HepG2 (cell line): ENCODE results near the gene ABCC3. TPM values are rescaled to one million over a fixed set of nuclear protein-coding genes. Genes with fewer than 3 reads are reported as not detected.

Source experiments
- AKNA ChIP-seq: sonication (generic); formaldehyde crosslinking; IDR thresholded peaks from 2 replicates; pipeline ENCODE4 v1.4.0; 2020; ENCODE audit warnings: missing genetic modification reagents, borderline replicate concordance
- CBX5 ChIP-seq: sonication (generic); formaldehyde crosslinking; IDR thresholded peaks from 2 replicates; pipeline ENCODE4 v1.4.0; 2020; ENCODE audit warnings: missing genetic modification reagents, borderline replicate concordance
- CHD4 ChIP-seq: fragments of 200-600 bp; sonication (generic); IDR thresholded peaks from 2 replicates; pipeline ENCODE4 v1.7.0; 2017; ENCODE audit warnings: mild to moderate bottlenecking, low read length, borderline replicate concordance
- FOXA3 ChIP-seq: IDR thresholded peaks from 2 replicates; pipeline ENCODE4 v1.6.1; 2016; ENCODE audit warnings: missing genetic modification reagents, missing compliant biosample characterization
- HDAC2 ChIP-seq: sonication (generic); formaldehyde crosslinking; IDR thresholded peaks from 2 replicates; pipeline ENCODE4 v1.4.0; 2020; ENCODE audit warnings: missing genetic modification reagents
- SRF ChIP-seq: IDR thresholded peaks from 2 replicates; pipeline ENCODE4 v1.6.1; 2011; ENCODE audit warnings: mild to moderate bottlenecking, low read depth, low read length, moderate library complexity
- TEF ChIP-seq: sonication (generic); formaldehyde crosslinking; IDR thresholded peaks from 2 replicates; pipeline ENCODE4 v1.5.0; 2020; ENCODE audit warnings: missing genetic modification reagents
- TMF1 ChIP-seq: sonication (generic); formaldehyde crosslinking; IDR thresholded peaks from 2 replicates; pipeline ENCODE4 v1.8.1; 2022; ENCODE audit warnings: low read depth, missing genetic modification reagents
- ZBTB25 ChIP-seq: IDR thresholded peaks from 2 replicates; pipeline ENCODE4 v1.6.1; 2018; ENCODE audit warnings: missing genetic modification reagents
- ZNF180 ChIP-seq: sonication (generic); formaldehyde crosslinking; IDR thresholded peaks from 2 replicates; pipeline ENCODE4 v1.4.0; 2020; ENCODE audit warnings: low read depth, missing genetic modification reagents, borderline replicate concordance
- ZNF205 ChIP-seq: IDR thresholded peaks from 2 replicates; pipeline ENCODE4 v1.6.1; 2018; ENCODE audit warnings: missing biosample characterization, missing genetic modification reagents
- ZNF569 ChIP-seq: sonication (generic); formaldehyde crosslinking; IDR thresholded peaks from 2 replicates; pipeline ENCODE4 v1.5.0; 2020; ENCODE audit warnings: mild to moderate bottlenecking, missing genetic modification reagents, moderate library complexity, borderline replicate concordance
- ZNF674 ChIP-seq: sonication (generic); formaldehyde crosslinking; IDR thresholded peaks from 2 replicates; pipeline ENCODE4 v1.5.0; 2020; ENCODE audit warnings: low read depth, mild to moderate bottlenecking, missing genetic modification reagents
- ZSCAN9 ChIP-seq: IDR thresholded peaks from 2 replicates; pipeline ENCODE4 v1.6.1; 2016; ENCODE audit warnings: borderline replicate concordance
- polyA plus RNA-seq, 8 experiments: library from polyadenylated mRNA; depleted of rRNA in 3 of 8; stranded (reverse) in 7 of 8; unstranded in 1 of 8; fragments of >200 nt; fragmentation: Illumina TruSeq in 4 of 8; extraction: Trizol in 4 of 8; gene quantifications; 2 replicates each; pipeline versions ENCODE4 v1.2.1 to v1.2.3, GENCODE V29; 2011 to 2016; ENCODE audit warnings: low read depth in 4 of 8, missing spikeins in 1 of 8, mixed read lengths in 1 of 8; ENCODE audit not compliant: insufficient read depth in 1 of 8
- total RNA-seq, 5 experiments: library from RNA; depleted of rRNA; stranded (reverse); fragments of >200 nt; fragmentation: Illumina TruSeq; extraction: Trizol; gene quantifications; 2 replicates each; pipeline ENCODE4 v1.2.3, GENCODE V29; 2016; ENCODE audit warnings: low read depth in 1 of 5
- TF ChIP-seq, protein P1 (sequence below): sonication (generic); formaldehyde crosslinking; conservative IDR thresholded peaks from 2 replicates; pipeline ENCODE4 v1.5.0; 2020; ENCODE audit warnings: missing genetic modification reagents

Gene ABCC3
- total and polyA plus RNA-seq, 2 of the 13 experiments (the other 11 are each of a cell fraction or from before 2014, with no cell fraction given), result 25.2 to 50.7 TPM

- no peak for TF ChIP-seq TMF1 (CRISPR knock-in tag)
- TF ChIP-seq, protein P1, sequence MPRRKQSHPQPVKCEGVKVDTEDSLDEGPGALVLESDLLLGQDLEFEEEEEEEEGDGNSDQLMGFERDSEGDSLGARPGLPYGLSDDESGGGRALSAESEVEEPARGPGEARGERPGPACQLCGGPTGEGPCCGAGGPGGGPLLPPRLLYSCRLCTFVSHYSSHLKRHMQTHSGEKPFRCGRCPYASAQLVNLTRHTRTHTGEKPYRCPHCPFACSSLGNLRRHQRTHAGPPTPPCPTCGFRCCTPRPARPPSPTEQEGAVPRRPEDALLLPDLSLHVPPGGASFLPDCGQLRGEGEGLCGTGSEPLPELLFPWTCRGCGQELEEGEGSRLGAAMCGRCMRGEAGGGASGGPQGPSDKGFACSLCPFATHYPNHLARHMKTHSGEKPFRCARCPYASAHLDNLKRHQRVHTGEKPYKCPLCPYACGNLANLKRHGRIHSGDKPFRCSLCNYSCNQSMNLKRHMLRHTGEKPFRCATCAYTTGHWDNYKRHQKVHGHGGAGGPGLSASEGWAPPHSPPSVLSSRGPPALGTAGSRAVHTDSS (CRISPR knock-in tag), result no peak
- no peak for TF ChIP-seq AKNA (CRISPR knock-in tag)
- TF ChIP-seq CHD4, result peak; percentile 66; the same call in 1 of the 2 replicates
- TF ChIP-seq TEF (CRISPR knock-in tag), result no peak
- TF ChIP-seq FOXA3 (CRISPR knock-in tag), result peak; percentile 91
- no peak for TF ChIP-seq ZNF674 (CRISPR knock-in tag)
- 0 out of 2 replicates have a peak, but pooled peaks have one; percentile 26 for TF ChIP-seq ZBTB25 (CRISPR knock-in tag)
- no peak for TF ChIP-seq ZNF205 (CRISPR knock-in tag)
- TF ChIP-seq SRF, result no peak
- TF ChIP-seq ZSCAN9 (CRISPR knock-in tag), result 0 out of 2 replicates have a peak, but pooled peaks have one; percentile 59
- peak; percentile 59; the same call in 1 of the 2 replicates for TF ChIP-seq HDAC2
- no peak for TF ChIP-seq ZNF180 (CRISPR knock-in tag)
- TF ChIP-seq CBX5, result no peak
- TF ChIP-seq ZNF569 (CRISPR knock-in tag), result no peak
Observed at GRCh38 chr17:50693036-50693682, 58.5 kb downstream of the ABCC3 start (continued).
